Measurements from ENCODE around the gene WWOX. TPM values are rescaled to one million over a fixed set of nuclear protein-coding genes. Genes with fewer than 3 reads are reported as not detected.
A peak's percentile ranks its signal among the peaks of the same experiment; 100 is the strongest.

WWOX gene
- total and polyA plus RNA-seq, 4 donors: 5.4 to 61.5 (median 18.4) TPM

DNA sequence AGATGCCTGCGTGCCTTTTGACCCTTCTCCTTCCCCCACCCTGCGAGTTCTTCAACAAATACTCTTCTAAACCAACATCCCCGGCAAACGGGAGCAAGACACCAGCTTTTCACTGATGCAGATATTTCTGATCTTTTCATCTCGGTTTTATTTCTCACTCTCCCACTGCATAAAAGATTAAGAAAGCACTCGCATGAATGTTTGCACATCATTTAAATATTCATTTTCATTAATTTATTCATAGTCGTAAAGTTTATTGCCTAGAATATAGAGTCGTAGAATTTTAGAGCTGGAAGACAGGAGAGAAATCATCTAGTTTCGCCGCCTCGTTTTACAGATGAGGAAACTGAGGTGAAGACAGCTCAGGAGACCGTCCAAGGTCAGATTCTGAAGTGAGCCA lies 1013.0 kb downstream of the WWOX start:
- TF ChIP-seq, protein P1, sequence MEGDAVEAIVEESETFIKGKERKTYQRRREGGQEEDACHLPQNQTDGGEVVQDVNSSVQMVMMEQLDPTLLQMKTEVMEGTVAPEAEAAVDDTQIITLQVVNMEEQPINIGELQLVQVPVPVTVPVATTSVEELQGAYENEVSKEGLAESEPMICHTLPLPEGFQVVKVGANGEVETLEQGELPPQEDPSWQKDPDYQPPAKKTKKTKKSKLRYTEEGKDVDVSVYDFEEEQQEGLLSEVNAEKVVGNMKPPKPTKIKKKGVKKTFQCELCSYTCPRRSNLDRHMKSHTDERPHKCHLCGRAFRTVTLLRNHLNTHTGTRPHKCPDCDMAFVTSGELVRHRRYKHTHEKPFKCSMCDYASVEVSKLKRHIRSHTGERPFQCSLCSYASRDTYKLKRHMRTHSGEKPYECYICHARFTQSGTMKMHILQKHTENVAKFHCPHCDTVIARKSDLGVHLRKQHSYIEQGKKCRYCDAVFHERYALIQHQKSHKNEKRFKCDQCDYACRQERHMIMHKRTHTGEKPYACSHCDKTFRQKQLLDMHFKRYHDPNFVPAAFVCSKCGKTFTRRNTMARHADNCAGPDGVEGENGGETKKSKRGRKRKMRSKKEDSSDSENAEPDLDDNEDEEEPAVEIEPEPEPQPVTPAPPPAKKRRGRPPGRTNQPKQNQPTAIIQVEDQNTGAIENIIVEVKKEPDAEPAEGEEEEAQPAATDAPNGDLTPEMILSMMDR (IDR thresholded peaks at IDR 0.05; ENCODE audit: control extremely low read depth, extremely low read depth): no peak
- 92% methylated on average over 12 of the region's 12 CpGs for WGBS, 2 donors
- Histone ChIP-seq H3K36me3 (ENCODE audit: control insufficient read depth in 4 of 4, insufficient read depth in 4 of 4, low read length in 4 of 4) (no peaks in the 10 kb centered on the region), H3K4me3 (no peak overlapping the region), H3K9ac (ENCODE audit: insufficient read depth in 1 of 2, low read length in 2 of 2) (no peak overlapping the region), H3K4me1 (ENCODE audit: control insufficient read depth in 5 of 5, insufficient read depth in 5 of 5, low read length in 5 of 5) (no peaks in the 10 kb centered on the region), H3K27ac (ENCODE audit: low read depth in 1 of 2, low read length in 1 of 2) (no peak overlapping the region), H3K27me3 (ENCODE audit: control insufficient read depth in 3 of 3, insufficient read depth in 3 of 3, low read length in 2 of 3) (no peaks in the 10 kb centered on the region), H3K9me3 (ENCODE audit: control insufficient read depth in 4 of 4, insufficient read depth in 3 of 4, low read length in 3 of 4) (peaks cover 0 to 4% (median 2%) of the 10 kb centered on the region in 4 donors)
- DNase-seq (no peak), ATAC-seq (ENCODE audit: insufficient read depth, low FRiP score) (no peak)

DNA sequence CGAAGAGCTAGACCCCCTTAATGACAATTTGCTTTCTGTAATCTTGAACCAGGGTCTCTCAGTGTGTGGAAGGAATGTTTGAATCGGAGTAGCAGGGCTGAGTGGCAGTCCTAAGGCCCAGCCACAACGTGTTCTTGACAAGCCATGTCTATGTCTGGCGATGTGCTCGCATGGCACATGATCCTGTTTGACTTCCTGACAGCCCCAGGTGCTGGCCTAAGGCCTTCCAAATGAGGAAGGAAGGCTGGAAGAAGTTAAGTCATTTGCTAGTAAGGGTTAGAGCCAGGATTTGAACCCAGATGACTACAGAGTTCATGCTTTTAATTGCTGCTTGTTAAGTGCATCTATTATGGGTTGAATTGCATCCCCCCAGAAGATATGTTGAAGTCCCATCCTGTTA lies 1014.4 kb downstream of the WWOX start:
- Histone ChIP-seq H3K4me1 (ENCODE audit: control insufficient read depth in 5 of 5, insufficient read depth in 5 of 5, low read length in 5 of 5) (no peaks in the 10 kb centered on the region), H3K4me3 (no peak overlapping the region), H3K9ac (ENCODE audit: insufficient read depth in 1 of 2, low read length in 2 of 2) (no peak overlapping the region), H3K9me3 (ENCODE audit: control insufficient read depth in 4 of 4, insufficient read depth in 3 of 4, low read length in 3 of 4) (peaks cover 0 to 5% (median 4%) of the 10 kb centered on the region in 4 donors), H3K27me3 (ENCODE audit: control insufficient read depth in 3 of 3, insufficient read depth in 3 of 3, low read length in 2 of 3) (no peaks in the 10 kb centered on the region), H3K36me3 (ENCODE audit: control insufficient read depth in 4 of 4, insufficient read depth in 4 of 4, low read length in 4 of 4) (no peaks in the 10 kb centered on the region), H3K27ac (ENCODE audit: low read depth in 1 of 2, low read length in 1 of 2) (no peak overlapping the region)
- WGBS, 2 donors: 59 to 77% methylated on average over 5 of the region's 5 CpGs
- ATAC-seq (ENCODE audit: insufficient read depth, low FRiP score) (no peak), DNase-seq (no peak)
- TF ChIP-seq, protein P1 (IDR thresholded peaks at IDR 0.05; ENCODE audit: control extremely low read depth, extremely low read depth): no peak

DNA sequence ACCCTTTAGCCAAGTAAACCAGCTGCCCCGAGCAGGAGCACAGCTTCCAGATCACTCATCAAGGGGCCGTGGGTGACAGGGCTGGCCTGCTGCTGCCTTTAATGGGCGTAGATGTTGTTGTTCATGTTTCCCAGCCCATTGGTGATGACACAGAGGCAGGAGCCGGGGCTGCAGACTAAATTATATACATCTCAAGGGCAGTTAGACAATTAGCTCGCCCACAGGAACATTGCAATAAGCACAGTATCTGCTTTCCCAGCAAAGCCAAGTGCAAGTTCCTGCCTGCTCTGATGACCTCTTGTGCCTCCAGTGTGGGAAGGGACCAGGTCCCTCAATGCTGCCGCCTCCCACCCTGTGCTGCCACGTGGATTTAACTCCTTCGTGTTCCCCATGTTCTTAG lies 1015.3 kb downstream of the WWOX start:
- no peak for ATAC-seq (ENCODE audit: insufficient read depth, low FRiP score)
- peaks cover 0 to 5% (median 4%) of the 10 kb centered on the region in 4 donors for H3K9me3 ChIP-seq (ENCODE audit: control insufficient read depth in 4 of 4, insufficient read depth in 3 of 4, low read length in 3 of 4)

More for the DNA sequence above, 1015.3 kb downstream of the WWOX start:
- DNase-seq: peak in 1 of 3 donors; percentile 23
- H3K4me3 ChIP-seq: no peak overlapping the region
- H3K36me3 ChIP-seq (ENCODE audit: control insufficient read depth in 4 of 4, insufficient read depth in 4 of 4, low read length in 4 of 4): no peaks in the 10 kb centered on the region
- no peak overlapping the region for H3K9ac ChIP-seq (ENCODE audit: insufficient read depth in 1 of 2, low read length in 2 of 2)
- H3K27me3 ChIP-seq (ENCODE audit: control insufficient read depth in 3 of 3, insufficient read depth in 3 of 3, low read length in 2 of 3): no peaks in the 10 kb centered on the region
- no peaks in the 10 kb centered on the region for H3K4me1 ChIP-seq (ENCODE audit: control insufficient read depth in 5 of 5, insufficient read depth in 5 of 5, low read length in 5 of 5)
- 77 to 88% methylated on average over 8 of the region's 8 CpGs for WGBS, 2 donors
- no peak overlapping the region for H3K27ac ChIP-seq (ENCODE audit: low read depth in 1 of 2, low read length in 1 of 2)
- TF ChIP-seq, protein P1 (IDR thresholded peaks at IDR 0.05; ENCODE audit: control extremely low read depth, extremely low read depth): no peak
